Parathyroid adenoma (tissue), 2 donors: ENCODE data around the gene MAVS.

Experiments used
- H2AFZ ChIP-seq: fragments of 300-600 bp; sonication (generic); one replicate; pipeline ENCODE4 v1.7.0; 2017; ENCODE audit warnings: antibody characterized with exemption, mild to moderate bottlenecking
- H3K27ac ChIP-seq: fragments of 300-600 bp; sonication (generic); one replicate; pipeline ENCODE4 v1.7.0; 2017
- H3K27me3 ChIP-seq: fragments of 300-600 bp; sonication (generic); one replicate; pipeline ENCODE4 v1.7.0; 2017; ENCODE audit warnings: low read length; ENCODE audit not compliant: control insufficient read depth, insufficient read depth
- H3K36me3 ChIP-seq: fragments of 300-600 bp; sonication (generic); one replicate; pipeline ENCODE4 v1.7.0; 2017; ENCODE audit warnings: low read length; ENCODE audit not compliant: control insufficient read depth, insufficient read depth
- H3K4me1 ChIP-seq: fragments of 300-600 bp; sonication (generic); one replicate; pipeline ENCODE4 v1.7.0; 2017; ENCODE audit warnings: control low read depth
- H3K4me2 ChIP-seq: fragments of 300-600 bp; sonication (generic); one replicate; pipeline ENCODE4 v1.7.0; 2017; ENCODE audit warnings: low read length
- H3K4me3 ChIP-seq: fragments of 300-600 bp; sonication (generic); one replicate; pipeline ENCODE4 v1.7.0; 2017; ENCODE audit warnings: low read depth, low read length
- H3K79me2 ChIP-seq: fragments of 300-600 bp; sonication (generic); one replicate; pipeline ENCODE4 v1.7.0; 2017; ENCODE audit warnings: control low read depth
- H3K9ac ChIP-seq: fragments of 300-600 bp; sonication (generic); one replicate; pipeline ENCODE4 v1.7.0; 2017; ENCODE audit warnings: mild to moderate bottlenecking
- H3K9me3 ChIP-seq: fragments of 300-600 bp; sonication (generic); one replicate; pipeline ENCODE4 v1.7.0; 2017; ENCODE audit warnings: low read length; ENCODE audit not compliant: control insufficient read depth
- TF ChIP-seq, protein P1 (sequence below): fragments of 300-600 bp; sonication (generic); IDR thresholded peaks from one replicate; pipeline ENCODE4 v1.7.0; 2017; ENCODE audit warnings: antibody characterized with exemption, mild to moderate bottlenecking
- donor health status: primary hyperparathyroidism.

MAVS gene

DNA sequence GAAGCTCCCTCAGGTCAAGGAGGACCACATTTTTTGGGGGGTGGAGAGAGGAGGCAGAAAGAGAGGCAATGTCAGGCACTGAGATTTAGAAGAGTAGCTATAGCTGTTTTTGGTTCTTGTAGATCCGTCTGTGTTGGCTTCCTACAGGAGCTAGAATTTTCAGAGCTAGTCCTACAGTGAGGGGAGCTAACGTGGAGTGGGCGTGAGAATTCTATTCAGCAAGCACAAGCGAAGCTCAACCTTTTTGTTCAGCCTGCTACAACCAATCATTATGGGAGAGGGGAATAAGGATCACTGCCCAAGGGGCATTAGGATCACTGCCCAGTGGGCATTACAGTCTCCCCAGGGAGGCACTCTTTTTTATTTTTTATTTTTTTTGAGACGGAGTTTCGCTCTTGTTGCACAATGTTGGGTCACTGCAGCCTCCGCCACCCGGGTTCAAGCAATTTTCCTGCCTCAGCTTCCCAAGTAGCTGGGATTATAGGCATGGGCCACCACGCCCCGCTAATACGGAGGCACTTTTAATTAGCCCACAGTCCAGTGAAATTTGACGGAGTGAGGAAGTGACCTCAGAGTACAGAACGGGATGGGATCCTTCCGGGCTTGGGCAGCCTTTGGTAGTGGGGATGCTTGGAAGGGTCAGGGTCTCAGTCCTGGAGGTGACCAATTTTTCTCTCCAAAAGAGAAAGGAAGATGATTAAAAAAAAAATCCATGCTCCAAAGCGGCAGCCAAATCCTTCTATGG lies 41.4 kb downstream of the MAVS start:
- Histone ChIP-seq H3K36me3 (no peaks in the 10 kb centered on the region), H2AFZ (peak overlapping the region; percentile 97), H3K27me3 (no peaks in the 10 kb centered on the region), H3K9me3 (no peaks in the 10 kb centered on the region), H3K4me2 (peak overlapping the region; percentile 57), H3K9ac (no peak overlapping the region), H3K79me2 (peaks cover 37% of the 10 kb centered on the region), H3K27ac (peak overlapping the region; percentile 91), H3K4me1 (peaks cover 7% of the 10 kb centered on the region), H3K4me3 (peak overlapping the region; percentile 97)
- TF ChIP-seq, protein P1, sequence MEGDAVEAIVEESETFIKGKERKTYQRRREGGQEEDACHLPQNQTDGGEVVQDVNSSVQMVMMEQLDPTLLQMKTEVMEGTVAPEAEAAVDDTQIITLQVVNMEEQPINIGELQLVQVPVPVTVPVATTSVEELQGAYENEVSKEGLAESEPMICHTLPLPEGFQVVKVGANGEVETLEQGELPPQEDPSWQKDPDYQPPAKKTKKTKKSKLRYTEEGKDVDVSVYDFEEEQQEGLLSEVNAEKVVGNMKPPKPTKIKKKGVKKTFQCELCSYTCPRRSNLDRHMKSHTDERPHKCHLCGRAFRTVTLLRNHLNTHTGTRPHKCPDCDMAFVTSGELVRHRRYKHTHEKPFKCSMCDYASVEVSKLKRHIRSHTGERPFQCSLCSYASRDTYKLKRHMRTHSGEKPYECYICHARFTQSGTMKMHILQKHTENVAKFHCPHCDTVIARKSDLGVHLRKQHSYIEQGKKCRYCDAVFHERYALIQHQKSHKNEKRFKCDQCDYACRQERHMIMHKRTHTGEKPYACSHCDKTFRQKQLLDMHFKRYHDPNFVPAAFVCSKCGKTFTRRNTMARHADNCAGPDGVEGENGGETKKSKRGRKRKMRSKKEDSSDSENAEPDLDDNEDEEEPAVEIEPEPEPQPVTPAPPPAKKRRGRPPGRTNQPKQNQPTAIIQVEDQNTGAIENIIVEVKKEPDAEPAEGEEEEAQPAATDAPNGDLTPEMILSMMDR: no peak

DNA sequence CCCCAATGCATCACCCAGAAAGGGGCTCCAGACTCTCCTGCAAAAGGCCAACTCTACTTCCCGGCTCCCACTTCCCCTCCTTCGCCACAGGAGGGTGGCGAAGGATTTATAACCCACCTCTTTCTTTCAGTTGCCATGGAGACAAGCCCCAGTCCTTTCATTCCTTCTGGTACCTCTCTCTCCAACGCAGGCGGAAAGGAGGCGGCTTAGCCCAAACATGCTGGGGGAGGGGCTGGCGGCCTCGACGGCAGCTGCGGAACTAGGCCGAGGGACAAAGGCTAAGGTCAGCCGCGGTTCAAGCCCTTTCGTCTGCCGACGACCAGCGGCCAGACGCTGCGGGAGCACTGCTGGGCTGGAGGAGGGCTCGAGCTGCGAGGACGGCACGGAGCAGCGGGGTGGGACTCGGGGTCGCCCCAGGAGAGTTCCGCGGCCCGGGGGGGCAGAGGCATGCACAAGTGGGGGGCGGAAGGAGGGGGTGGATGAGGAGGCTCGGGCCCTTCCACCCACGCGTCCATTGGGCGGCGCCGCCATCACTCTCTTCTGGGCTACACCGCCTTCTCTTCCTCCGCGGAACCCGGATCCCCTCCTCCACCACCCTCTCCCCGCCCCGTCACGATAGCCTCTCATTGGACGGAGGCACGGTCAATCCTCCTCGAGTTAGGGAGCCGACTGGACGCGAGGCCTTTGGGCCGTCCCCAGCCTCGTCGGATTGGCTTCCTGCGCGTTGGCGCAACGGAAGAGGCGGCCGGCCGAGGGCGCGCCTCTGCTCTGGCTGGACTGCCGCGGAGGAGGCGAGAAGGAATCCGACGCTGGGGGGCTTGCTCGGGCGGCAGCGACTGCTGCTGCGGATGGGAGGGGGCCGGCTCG lies 42.2 kb downstream of the MAVS start, which contains the start of gene PANK2:
Gene PANK2 (plus strand): TSS at position 766 of the 867 bp plus-strand sequence.
- H3K4me3 ChIP-seq: peak within 1 kb of the TSS; percentile 97
- peak within 1 kb of the TSS; percentile 75 for H3K9ac ChIP-seq
- H3K79me2 ChIP-seq: peaks cover 39% of the 10 kb centered on the region
- H3K36me3 ChIP-seq: no peaks in the 10 kb centered on the region
- H3K4me2 ChIP-seq: peak within 1 kb of the TSS; percentile 98
- peak within 1 kb of the TSS; percentile 91 for H3K27ac ChIP-seq
- peaks cover 7% of the 10 kb centered on the region for H3K4me1 ChIP-seq
- no peaks in the 10 kb centered on the region for H3K9me3 ChIP-seq
- H3K27me3 ChIP-seq: no peaks in the 10 kb centered on the region
- peak within 1 kb of the TSS; percentile 97 for H2AFZ ChIP-seq
- TF ChIP-seq, protein P1: peak; percentile 55

DNA sequence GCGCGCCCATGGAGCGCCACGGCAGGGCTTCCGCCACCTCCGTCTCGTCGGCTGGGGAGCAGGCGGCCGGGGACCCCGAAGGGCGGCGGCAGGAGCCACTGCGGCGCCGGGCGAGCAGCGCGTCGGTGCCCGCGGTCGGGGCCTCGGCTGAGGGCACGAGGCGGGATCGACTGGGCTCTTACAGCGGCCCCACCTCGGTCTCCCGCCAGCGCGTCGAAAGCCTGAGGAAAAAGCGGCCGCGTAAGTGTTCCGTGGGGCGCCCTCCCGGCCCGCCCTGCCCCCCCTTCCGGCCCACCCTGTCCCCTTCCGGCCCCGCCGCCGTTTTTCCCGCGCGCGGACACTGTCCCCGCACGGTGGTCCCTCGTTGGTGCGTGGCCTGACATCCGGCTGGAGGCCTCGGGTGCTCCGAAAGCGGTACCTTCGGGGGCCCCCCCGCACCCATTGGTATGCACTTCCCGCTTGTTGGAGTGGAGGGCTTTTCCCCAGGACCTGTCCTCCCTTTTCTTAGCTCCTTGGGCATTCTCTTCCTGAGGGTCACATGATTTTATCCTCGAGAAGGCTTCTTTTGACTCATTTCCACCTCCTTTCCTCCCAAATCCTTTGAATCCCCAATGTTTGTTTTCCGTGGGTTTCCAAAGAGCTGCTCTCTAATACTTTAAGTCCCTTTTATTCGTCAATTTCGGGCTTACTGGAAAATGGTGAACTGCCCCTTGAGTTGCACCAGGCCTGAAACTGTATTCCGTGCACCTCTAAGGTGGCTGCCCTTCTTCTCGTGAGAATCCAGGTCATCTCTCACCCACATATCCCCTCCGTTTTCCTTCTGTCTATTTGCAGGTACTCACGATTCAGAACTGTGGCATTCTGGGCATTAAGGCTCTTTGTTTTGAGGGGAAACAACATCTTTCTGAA lies 43.1 kb downstream of the MAVS start:
- H3K9me3 ChIP-seq: no peaks in the 10 kb centered on the region
- H3K79me2 ChIP-seq: peaks cover 46% of the 10 kb centered on the region
- no peak overlapping the region for H3K9ac ChIP-seq
- peak overlapping the region; percentile 91 for H3K27ac ChIP-seq
- H3K4me2 ChIP-seq: peak overlapping the region; percentile 98
- H2AFZ ChIP-seq: peak overlapping the region; percentile 97
- no peaks in the 10 kb centered on the region for H3K27me3 ChIP-seq
- H3K4me1 ChIP-seq: peaks cover 7% of the 10 kb centered on the region
- H3K4me3 ChIP-seq: peak overlapping the region; percentile 97
- H3K36me3 ChIP-seq: no peaks in the 10 kb centered on the region
- TF ChIP-seq, protein P1: no peak

DNA sequence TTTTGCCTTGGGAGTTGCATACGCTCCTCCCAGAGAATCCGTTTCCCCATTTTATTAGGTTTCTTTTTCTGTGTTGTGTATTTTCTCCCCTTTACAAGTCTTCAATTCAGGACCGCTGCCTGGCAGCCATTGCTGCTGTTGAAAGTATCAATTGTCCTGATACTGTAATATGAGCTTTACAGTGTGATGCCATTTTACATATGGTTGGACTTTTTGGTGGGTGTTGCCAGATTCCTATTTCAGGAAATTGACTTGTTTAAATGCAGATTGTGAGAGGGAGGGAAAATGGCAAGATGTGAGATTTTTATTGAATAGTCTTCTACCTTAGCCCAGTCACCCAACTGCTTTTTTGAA lies 43.7 kb downstream of the MAVS start:
- Histone ChIP-seq H2AFZ (no peak overlapping the region), H3K79me2 (peaks cover 52% of the 10 kb centered on the region), H3K36me3 (no peaks in the 10 kb centered on the region), H3K9ac (no peak overlapping the region), H3K4me2 (peak overlapping the region; percentile 98), H3K27ac (peak overlapping the region; percentile 91), H3K4me3 (peak overlapping the region; percentile 97), H3K9me3 (no peaks in the 10 kb centered on the region), H3K4me1 (peaks cover 7% of the 10 kb centered on the region), H3K27me3 (no peaks in the 10 kb centered on the region)
- TF ChIP-seq, protein P1: no peak
